ENCODE measurements around the gene ABLIM3. TPM values are rescaled to one million over a fixed set of nuclear protein-coding genes. Genes with fewer than 3 reads are reported as not detected.

ABLIM3 gene
- total and polyA plus RNA-seq, 10 of the 15 experiments (the other 5 are each of a cell fraction or from before 2014, with no cell fraction given): 0.03 TPM; not detected in 9

GRCh38 chr5:149247726-149248125, 106.4 kb downstream of the ABLIM3 start:
- Histone ChIP-seq H4K20me1 (ENCODE audit: control insufficient read depth, insufficient read depth) (no peaks in the 10 kb centered on the region), H3K4me3 (no peak overlapping the region), H3K79me2 (ENCODE audit: control insufficient read depth, insufficient read depth, low read length) (no peaks in the 10 kb centered on the region), H3K4me1 (ENCODE audit: control insufficient read depth, insufficient read depth, low read length) (no peaks in the 10 kb centered on the region), H3K9me3 (replicated peaks; ENCODE audit: control insufficient read depth, insufficient read depth, low read length) (no peaks in the 10 kb centered on the region), H3K4me2 (ENCODE audit: control insufficient read depth, insufficient read depth) (no peak overlapping the region), H3K9ac (ENCODE audit: control insufficient read depth, insufficient read depth, low read length) (no peak overlapping the region), H2AFZ (ENCODE audit: control insufficient read depth, low read depth, low read length) (no peak overlapping the region), H3K27me3 (replicated peaks in 1 of 2; ENCODE audit: control insufficient read depth in 2 of 2, insufficient read depth in 2 of 2, low read length in 1 of 2) (peaks cover 0 to 1% of the 10 kb centered on the region in 2 experiments; a peak in 1 of 4 replicates), H3K27ac (ENCODE audit: control insufficient read depth, insufficient read depth) (no peak overlapping the region), H3K36me3 (ENCODE audit: control insufficient read depth in 2 of 2, insufficient read depth in 2 of 2, low read length in 1 of 2) (no peaks in the 10 kb centered on the region)
- 41% methylated on average over 8 of the region's 8 CpGs for WGBS (ENCODE audit: insufficient coverage, insufficient replicate concordance, low lambda C conversion rate, missing lambda C conversion rate)
- no peak for TF ChIP-seq DPF2 (IDR thresholded peaks at IDR 0.05)
- TF ChIP-seq IRF3 (IDR thresholded peaks at IDR 0.05): no peak
- TF ChIP-seq SUPT20H (IDR thresholded peaks at IDR 0.05; ENCODE audit: borderline replicate concordance, control insufficient read depth, low read depth, low read length): no peak
- no peak for TF ChIP-seq ZNF622 (IDR thresholded peaks at IDR 0.05)
- no peak for TF ChIP-seq MEF2A (IDR thresholded peaks at IDR 0.05; ENCODE audit: insufficient read depth, low read depth, low read length)
- TF ChIP-seq POLR2A (IDR thresholded peaks at IDR 0.05; ENCODE audit: low read depth, low read length): no peak
- TF ChIP-seq SIN3A (IDR thresholded peaks at IDR 0.05; ENCODE audit: low read depth, low read length): no peak
- TF ChIP-seq SREBF1 (IDR thresholded peaks at IDR 0.05; ENCODE audit: low read length): no peak
- ChIA-PET RAD21 (ENCODE audit: unreplicated experiment) (no interaction called here), SMC1A (ENCODE audit: uncharacterized antibody, unreplicated experiment) (no interaction called here), CTCF (no interaction called here), POLR2A (no interaction called here)
- FAIRE-seq: no peak
- ATAC-seq: no peak
- no TSS peak for BruUV-seq (replicated peaks)
- DNase-seq (ENCODE audit: low read depth, low spot score): no peak
- in situ Hi-C loops (cut with MboI) (no loop called here), intact Hi-C loops (cut with micrococcal nuclease; ENCODE audit: unreplicated experiment) (no loop called here)

- ChIA-PET CTCF (no interaction called here), POLR2A (no interaction called here)
- no peak for DNase-seq (ENCODE audit: low read depth, low spot score)
Measured at GRCh38 chr5:149251546-149251945, 110.3 kb downstream of the ABLIM3 start.

More at GRCh38 chr5:149251546-149251945, 110.3 kb downstream of the ABLIM3 start:
- in situ Hi-C loops (cut with MboI): no loop called here
- BruUV-seq (replicated peaks): no TSS peak
- H3K4me3 ChIP-seq: no peak overlapping the region
- TF ChIP-seq MEF2A (IDR thresholded peaks at IDR 0.05; ENCODE audit: insufficient read depth, low read depth, low read length): no peak
- TF ChIP-seq POLR2AphosphoS2 (IDR thresholded peaks at IDR 0.05; ENCODE audit: low read depth, low read length): no peak
- TF ChIP-seq MTA3 (IDR thresholded peaks at IDR 0.05; ENCODE audit: borderline replicate concordance, low read length): no peak
- no peak for TF ChIP-seq ZSCAN29 (IDR thresholded peaks at IDR 0.05)
- no peak for TF ChIP-seq NKRF (conservative IDR thresholded peaks at IDR 0.05)
- no peak for TF ChIP-seq PAX5 (IDR thresholded peaks at IDR 0.05; ENCODE audit: borderline replicate concordance, low read depth, low read length)
- TF ChIP-seq SUPT20H (IDR thresholded peaks at IDR 0.05; ENCODE audit: borderline replicate concordance, control insufficient read depth, low read depth, low read length): no peak
- no peak for TF ChIP-seq STAT3 (IDR thresholded peaks at IDR 0.05; ENCODE audit: low read depth, low read length)
- TF ChIP-seq RAD21 (IDR thresholded peaks at IDR 0.05; ENCODE audit: insufficient read depth, low read depth, low read length): no peak
- no peak overlapping the region for H2AFZ ChIP-seq (ENCODE audit: control insufficient read depth, low read depth, low read length)
- H3K27ac ChIP-seq (ENCODE audit: control insufficient read depth, insufficient read depth): no peak overlapping the region
- FAIRE-seq (no peak), ATAC-seq (no peak)
- intact Hi-C loops (cut with micrococcal nuclease; ENCODE audit: unreplicated experiment): no loop called here
- H3K4me1 ChIP-seq (ENCODE audit: control insufficient read depth, insufficient read depth, low read length): no peaks in the 10 kb centered on the region
- H3K79me2 ChIP-seq (ENCODE audit: control insufficient read depth, insufficient read depth, low read length): no peaks in the 10 kb centered on the region
- ChIA-PET RAD21 (ENCODE audit: unreplicated experiment) (no interaction called here), SMC1A (ENCODE audit: uncharacterized antibody, unreplicated experiment) (no interaction called here)
- no peak overlapping the region for H3K4me2 ChIP-seq (ENCODE audit: control insufficient read depth, insufficient read depth)
- peaks cover 0 to 1% of the 10 kb centered on the region in 2 experiments; a peak in 1 of 4 replicates for H3K27me3 ChIP-seq (replicated peaks in 1 of 2; ENCODE audit: control insufficient read depth in 2 of 2, insufficient read depth in 2 of 2, low read length in 1 of 2)
- no peaks in the 10 kb centered on the region for H3K36me3 ChIP-seq (ENCODE audit: control insufficient read depth in 2 of 2, insufficient read depth in 2 of 2, low read length in 1 of 2)
- H3K9ac ChIP-seq (ENCODE audit: control insufficient read depth, insufficient read depth, low read length): no peak overlapping the region
- H3K9me3 ChIP-seq (replicated peaks; ENCODE audit: control insufficient read depth, insufficient read depth, low read length): no peaks in the 10 kb centered on the region
- 5% methylated on average over 4 of the region's 4 CpGs for WGBS (ENCODE audit: insufficient coverage, insufficient replicate concordance, low lambda C conversion rate, missing lambda C conversion rate)
- no peaks in the 10 kb centered on the region for H4K20me1 ChIP-seq (ENCODE audit: control insufficient read depth, insufficient read depth)
